ENCODE data around the gene CCDC61.

Gene CCDC61

DNA sequence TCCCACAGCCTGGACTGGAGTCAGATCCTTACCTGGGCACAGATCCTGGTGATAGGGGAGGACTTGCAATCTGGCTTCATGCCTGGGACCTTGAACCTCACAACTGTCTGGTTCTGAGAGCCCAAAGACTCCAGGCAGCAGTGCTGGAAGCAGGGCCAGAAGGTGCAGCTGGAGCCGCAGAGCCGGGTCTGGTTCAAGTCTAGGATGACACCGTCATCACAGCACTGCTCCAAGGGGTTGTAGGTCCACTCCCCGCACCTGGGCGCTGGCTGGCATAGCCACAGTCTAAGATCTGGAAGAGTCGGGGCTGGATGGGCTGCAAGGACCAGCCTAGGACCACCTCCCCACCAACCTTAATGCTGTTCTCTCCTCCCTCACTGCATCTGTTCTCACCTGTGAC lies 44.9 kb downstream of the CCDC61 start:
- no peak for DNase-seq (ENCODE audit: low spot score)

DNA sequence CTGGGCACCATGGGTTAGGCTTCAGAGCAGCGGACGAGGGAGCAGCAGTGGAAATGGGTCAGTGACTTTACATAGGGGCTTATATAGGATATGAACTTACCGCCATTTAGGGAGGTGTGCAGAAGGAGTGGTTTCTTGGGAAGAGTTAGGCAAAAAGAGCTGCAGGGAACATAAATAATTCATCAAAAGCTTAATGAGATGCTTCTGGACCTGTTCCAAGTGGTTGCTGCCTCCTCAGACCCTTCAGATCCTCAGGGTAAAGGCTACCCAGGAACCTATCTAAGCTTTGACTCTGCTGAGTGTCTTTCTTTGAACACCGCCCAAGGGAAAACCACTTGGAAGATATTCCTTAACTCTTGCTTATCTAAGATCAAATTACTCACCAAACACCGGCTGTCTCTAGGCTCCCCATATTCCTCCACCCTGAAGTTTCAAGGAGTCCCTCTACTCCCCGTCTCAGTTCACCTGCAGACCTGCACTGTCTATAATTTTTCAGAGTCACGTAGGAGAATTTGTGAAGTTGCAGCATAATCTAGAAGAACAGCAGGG lies 45.8 kb downstream of the CCDC61 start, which contains the start of gene IGFL4:
Gene IGFL4 (minus strand): TSS at position 51 of the 549 bp plus-strand sequence. CDS start 40 bp downstream, at position 11.
- no peak for DNase-seq (ENCODE audit: low spot score)

GRCh38 chr19:46042252-46042883 lies 47.1 kb downstream of the CCDC61 start:
- no peak for DNase-seq (ENCODE audit: low spot score)

GRCh38 chr19:46043519-46043918 lies 48.3 kb downstream of the CCDC61 start:
- DNase-seq (ENCODE audit: low spot score): no peak

DNA sequence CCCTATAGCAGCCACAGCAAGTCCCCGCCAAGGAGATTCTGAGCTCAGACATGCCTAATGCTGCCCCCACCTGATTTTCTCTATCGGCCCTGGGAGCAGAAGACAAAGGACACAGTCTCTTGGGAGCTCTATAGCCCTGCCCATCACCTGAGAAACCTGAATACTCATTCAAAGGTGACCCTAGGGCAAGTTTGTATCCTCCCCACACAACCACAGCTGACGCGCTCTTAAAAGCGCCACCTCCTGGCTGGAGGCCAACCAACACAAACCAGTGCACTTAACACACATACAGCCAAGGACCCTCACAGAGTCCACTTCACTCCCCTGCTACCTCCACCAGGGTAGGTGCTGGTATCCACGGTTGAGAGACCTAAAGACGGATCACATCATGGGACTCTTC lies 54.3 kb downstream of the CCDC61 start:
- no peak for DNase-seq (ENCODE audit: low spot score)

- no peak for DNase-seq (ENCODE audit: low spot score)
Measured at GRCh38 chr19:46052896-46053295, 57.6 kb downstream of the CCDC61 start.

DNA sequence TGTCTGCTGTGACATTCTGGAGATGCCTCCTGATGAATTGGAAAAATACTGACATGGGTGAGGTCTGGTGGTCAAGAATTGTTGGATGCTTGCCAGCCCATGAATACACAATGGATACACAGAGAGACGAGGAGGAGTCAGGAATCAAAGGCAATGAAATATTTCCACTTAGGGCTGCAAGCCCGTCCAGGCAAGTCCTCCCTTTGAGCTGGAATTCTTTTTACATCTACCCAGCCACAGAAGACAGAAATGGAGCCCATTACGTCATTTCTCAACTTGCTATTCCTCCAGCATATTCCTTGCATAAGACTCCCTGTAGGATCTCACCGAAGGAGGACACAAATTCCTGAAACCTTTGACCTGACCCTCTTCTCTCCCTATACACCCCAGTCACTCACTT lies 61.3 kb downstream of the CCDC61 start:
- DNase-seq (ENCODE audit: low spot score): no peak

- DNase-seq (ENCODE audit: low spot score): no peak
Measured at GRCh38 chr19:46058778-46059177, 63.5 kb downstream of the CCDC61 start.

GRCh38 chr19:46060012-46060411 lies 64.7 kb downstream of the CCDC61 start:
- no peak for DNase-seq (ENCODE audit: low spot score)

DNA sequence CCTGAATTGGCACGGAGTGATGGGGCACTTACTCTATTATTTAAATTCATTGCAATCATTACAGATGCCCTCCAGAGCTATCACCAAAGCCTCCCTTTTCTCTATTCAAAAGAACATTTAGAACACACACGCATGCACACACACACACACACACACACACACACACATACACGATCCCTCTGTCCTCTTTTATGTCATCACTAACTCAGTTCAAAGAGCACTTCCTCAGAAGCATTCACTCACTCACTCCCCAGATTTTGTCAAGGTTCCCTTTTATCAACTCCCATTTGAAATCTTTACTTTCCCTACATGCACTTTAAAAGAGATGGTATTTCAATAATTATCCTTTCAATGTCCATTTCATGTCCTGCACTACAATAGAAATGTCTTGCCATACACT lies 67.9 kb downstream of the CCDC61 start:
- DNase-seq (ENCODE audit: low spot score): no peak

DNA sequence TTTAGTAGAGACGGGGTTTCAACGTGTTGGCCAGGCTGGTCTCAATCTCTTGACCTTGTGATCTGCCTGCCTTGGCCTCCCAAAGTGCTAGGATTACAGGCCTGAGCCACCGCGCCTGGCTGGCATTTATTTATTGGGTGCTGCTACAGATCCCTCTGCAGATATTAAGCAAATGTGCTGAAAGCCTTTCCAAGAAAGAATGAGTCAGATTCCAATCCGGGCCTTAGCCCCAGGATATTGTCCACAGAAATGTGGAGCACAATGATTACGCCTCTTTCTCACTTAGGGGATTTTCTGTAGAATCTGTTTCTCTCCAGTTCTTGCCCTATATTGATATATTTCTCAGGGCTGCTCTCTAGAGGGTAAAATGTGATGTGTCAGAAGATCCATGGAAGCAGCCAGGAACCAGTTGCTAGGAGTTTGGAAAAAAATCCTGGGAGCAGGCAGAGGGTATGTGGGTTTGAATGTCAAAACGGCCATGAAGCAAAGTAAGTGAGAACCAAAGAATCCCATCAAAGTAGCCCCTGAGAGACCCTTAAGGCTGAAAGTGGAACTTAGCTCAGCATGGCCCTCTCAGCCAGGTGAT lies 70.3 kb downstream of the CCDC61 start:
- DNase-seq (ENCODE audit: low spot score): no peak

- DNase-seq (ENCODE audit: low spot score): no peak
Measured at GRCh38 chr19:46066471-46066870, 71.2 kb downstream of the CCDC61 start.

- no peak for DNase-seq (ENCODE audit: low spot score)
Measured at GRCh38 chr19:46067691-46068090, 72.4 kb downstream of the CCDC61 start.
